ENCODE results near the gene CALD1.

DNA sequence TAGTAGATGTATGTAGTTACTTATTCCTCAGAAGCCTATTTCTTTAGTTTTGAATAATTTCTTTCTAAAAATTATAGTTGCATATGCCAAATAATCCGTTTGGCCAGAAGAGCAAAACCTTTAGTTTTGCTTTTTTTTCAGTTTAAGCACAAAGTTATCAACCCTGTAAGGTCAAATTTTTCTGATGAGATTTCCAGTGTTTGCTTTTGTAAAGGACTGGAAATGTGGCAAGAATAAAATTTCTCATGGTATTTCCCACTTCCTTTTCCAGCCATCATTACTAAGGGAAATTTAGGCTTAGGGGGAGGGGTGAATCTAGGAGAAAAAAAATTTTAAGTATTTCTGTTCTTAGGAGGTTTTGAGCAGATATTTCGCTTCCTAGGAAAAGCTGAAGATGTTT, 7.6 kb downstream of the CALD1 start:
- no peak for TF ChIP-seq POLR2A (IDR thresholded peaks at IDR 0.05)
- TF ChIP-seq, protein P1, sequence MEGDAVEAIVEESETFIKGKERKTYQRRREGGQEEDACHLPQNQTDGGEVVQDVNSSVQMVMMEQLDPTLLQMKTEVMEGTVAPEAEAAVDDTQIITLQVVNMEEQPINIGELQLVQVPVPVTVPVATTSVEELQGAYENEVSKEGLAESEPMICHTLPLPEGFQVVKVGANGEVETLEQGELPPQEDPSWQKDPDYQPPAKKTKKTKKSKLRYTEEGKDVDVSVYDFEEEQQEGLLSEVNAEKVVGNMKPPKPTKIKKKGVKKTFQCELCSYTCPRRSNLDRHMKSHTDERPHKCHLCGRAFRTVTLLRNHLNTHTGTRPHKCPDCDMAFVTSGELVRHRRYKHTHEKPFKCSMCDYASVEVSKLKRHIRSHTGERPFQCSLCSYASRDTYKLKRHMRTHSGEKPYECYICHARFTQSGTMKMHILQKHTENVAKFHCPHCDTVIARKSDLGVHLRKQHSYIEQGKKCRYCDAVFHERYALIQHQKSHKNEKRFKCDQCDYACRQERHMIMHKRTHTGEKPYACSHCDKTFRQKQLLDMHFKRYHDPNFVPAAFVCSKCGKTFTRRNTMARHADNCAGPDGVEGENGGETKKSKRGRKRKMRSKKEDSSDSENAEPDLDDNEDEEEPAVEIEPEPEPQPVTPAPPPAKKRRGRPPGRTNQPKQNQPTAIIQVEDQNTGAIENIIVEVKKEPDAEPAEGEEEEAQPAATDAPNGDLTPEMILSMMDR (IDR thresholded peaks at IDR 0.05): no peak
- TF ChIP-seq POLR2AphosphoS5 (IDR thresholded peaks at IDR 0.05): no peak

Data from prostate gland (tissue), 2 donors.